MCF 10A (cell line): ENCODE results near the gene IL36B. TPM values are rescaled to one million over a fixed set of nuclear protein-coding genes. Genes with fewer than 3 reads are reported as not detected.

Experiments used
- BruUV-seq: library from RNA; stranded (reverse); fragments of 400-500 nt; replicated peaks from 2 replicates; lab custom pipeline; 2021; lab: Mats Ljungman, UMichigan
- CTCF ChIA-PET: fragments of 300-600 bp; sonication (Branson Sonifier 250); formaldehyde crosslinking; extraction: SDS; loops from one replicate; lab custom pipeline; 2021; ENCODE audit warnings: antibody characterized with exemption, inconsistent platforms; lab: Yijun Ruan, JAX
- POLR2A ChIA-PET: fragments of 300-600, 350-650 bp; sonication (Branson Sonifier 250); formaldehyde crosslinking; extraction: SDS; loops from one replicate; lab custom pipeline; 2020; ENCODE audit warnings: antibody characterized with exemption, inconsistent platforms; lab: Yijun Ruan, JAX
- DNase-seq: peaks from one replicate; pipeline ENCODE4 v3.0.0-alpha.2; 2018; ENCODE audit not compliant: unreplicated experiment
- H3K27ac Mint-ChIP-seq: one replicate; pipeline ENCODE4 v1.8.0; 2022; ENCODE audit warnings: mild to moderate bottlenecking, low read depth, mixed read lengths; ENCODE audit not compliant: unreplicated experiment
- H3K27me3 Mint-ChIP-seq: one replicate; pipeline ENCODE4 v1.8.0; 2022; ENCODE audit warnings: mixed read lengths; ENCODE audit not compliant: insufficient read depth, unreplicated experiment
- H3K36me3 Mint-ChIP-seq: one replicate; pipeline ENCODE4 v1.8.0; 2022; ENCODE audit warnings: mild to moderate bottlenecking, moderate library complexity, mixed read lengths; ENCODE audit not compliant: insufficient read depth, unreplicated experiment
- H3K4me1 Mint-ChIP-seq: one replicate; pipeline ENCODE4 v1.8.0; 2022; ENCODE audit warnings: mixed read lengths; ENCODE audit not compliant: insufficient read depth, unreplicated experiment
- H3K4me3 Mint-ChIP-seq: one replicate; pipeline ENCODE4 v1.8.0; 2022; ENCODE audit warnings: mild to moderate bottlenecking, moderate library complexity, mixed read lengths; ENCODE audit not compliant: unreplicated experiment
- H3K9me3 Mint-ChIP-seq: one replicate; pipeline ENCODE4 v1.8.0; 2022; ENCODE audit warnings: mixed read lengths; ENCODE audit not compliant: unreplicated experiment
- intact Hi-C: fragments of 100-400 bp; cut with micrococcal nuclease; formaldehyde crosslinking; loops from 2 replicates; pipeline ENCODE4 v1.14.1; 2022
- total RNA-seq: library from RNA; stranded (reverse); gene quantifications from 2 replicates; pipeline ENCODE4 v1.2.3, GENCODE V29; 2022
- TF ChIP-seq, protein P1 (sequence below): fragments of 200-600 bp; IDR thresholded peaks from one replicate; pipeline ENCODE4 v1.8.0; 2022; ENCODE audit warnings: antibody characterized with exemption, mild to moderate bottlenecking; ENCODE audit not compliant: unreplicated experiment

IL36B gene
- total RNA-seq, 1 experiment from 2014 or later: not detected

DNA sequence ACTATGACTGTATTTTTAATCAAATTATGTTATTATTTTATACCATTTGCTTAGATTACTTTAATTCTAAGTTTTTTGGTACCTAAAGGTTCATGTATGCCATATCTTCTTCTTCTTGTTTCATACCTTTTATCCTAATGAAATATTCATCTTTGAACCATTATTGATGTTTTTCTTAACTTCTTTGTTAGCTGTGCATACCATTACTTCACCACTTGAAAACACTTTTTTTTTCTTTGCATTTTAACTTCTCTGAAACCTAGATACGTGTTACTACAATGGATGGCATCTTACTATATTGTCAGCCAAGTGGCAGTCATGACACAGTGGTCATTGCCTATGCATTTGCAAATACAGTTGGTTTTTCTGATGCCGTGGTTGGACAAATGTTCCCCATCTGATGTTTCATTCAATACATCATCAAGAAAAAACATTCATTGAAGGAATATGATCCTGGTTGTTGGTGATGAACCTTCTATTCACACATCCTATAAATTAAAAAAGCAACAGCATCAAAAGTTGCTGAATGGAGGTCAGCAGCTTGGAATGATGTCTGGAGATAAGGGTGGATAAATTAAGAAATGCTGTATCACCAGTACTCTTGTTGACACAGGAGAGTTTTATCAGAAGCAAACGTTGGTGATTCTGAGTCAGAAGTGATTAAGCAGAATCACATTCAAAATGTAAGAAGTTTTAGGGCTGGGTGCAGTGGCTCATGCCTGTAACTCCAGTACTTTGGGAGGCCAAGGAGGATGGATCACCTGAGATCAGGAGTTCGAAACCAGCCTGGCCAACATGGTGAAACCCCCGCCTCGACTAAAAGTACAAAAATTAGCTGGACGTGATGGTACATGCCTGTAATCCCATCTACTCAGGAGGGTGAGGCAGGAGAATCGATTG lies 40.0 kb downstream of the IL36B start:
- no peak overlapping the region for H3K27ac Mint-ChIP-seq
- no peaks in the 10 kb centered on the region for H3K36me3 Mint-ChIP-seq
- no TSS peak for BruUV-seq
- peaks cover 7% of the 10 kb centered on the region for H3K9me3 Mint-ChIP-seq
- ChIA-PET POLR2A (no interaction called here), CTCF (interaction anchor here (0.6 to 0.9 kb wide), 2 partner anchors 53 to 192 kb away, joined by 3 read pairs; no protein-coding TSS in a partner anchor)
- intact Hi-C loops: no loop called here
- no peaks in the 10 kb centered on the region for H3K4me1 Mint-ChIP-seq
- DNase-seq: no peak
- TF ChIP-seq, protein P1, sequence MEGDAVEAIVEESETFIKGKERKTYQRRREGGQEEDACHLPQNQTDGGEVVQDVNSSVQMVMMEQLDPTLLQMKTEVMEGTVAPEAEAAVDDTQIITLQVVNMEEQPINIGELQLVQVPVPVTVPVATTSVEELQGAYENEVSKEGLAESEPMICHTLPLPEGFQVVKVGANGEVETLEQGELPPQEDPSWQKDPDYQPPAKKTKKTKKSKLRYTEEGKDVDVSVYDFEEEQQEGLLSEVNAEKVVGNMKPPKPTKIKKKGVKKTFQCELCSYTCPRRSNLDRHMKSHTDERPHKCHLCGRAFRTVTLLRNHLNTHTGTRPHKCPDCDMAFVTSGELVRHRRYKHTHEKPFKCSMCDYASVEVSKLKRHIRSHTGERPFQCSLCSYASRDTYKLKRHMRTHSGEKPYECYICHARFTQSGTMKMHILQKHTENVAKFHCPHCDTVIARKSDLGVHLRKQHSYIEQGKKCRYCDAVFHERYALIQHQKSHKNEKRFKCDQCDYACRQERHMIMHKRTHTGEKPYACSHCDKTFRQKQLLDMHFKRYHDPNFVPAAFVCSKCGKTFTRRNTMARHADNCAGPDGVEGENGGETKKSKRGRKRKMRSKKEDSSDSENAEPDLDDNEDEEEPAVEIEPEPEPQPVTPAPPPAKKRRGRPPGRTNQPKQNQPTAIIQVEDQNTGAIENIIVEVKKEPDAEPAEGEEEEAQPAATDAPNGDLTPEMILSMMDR: no peak
- peaks cover 13% of the 10 kb centered on the region for H3K27me3 Mint-ChIP-seq
- H3K4me3 Mint-ChIP-seq: no peak overlapping the region

DNA sequence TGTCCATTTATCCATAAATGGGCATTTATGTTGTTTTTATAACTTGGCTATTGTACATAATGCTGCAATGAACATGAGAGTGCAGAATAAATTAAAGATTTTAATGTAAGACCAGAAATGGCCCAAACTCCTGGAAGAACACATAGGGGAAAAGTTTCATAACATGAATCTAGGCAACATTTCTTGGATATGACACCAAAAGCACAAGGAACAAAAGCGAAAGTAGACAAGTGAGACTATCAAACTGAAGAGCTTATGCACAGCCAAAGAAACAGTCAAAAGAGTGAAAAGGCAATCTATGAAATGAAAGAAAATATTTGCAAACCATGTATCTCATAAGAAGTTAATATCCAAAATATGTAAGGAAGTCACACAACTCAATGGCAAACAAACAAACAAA lies 41.6 kb downstream of the IL36B start:
- intact Hi-C loops: no loop called here
- Mint-ChIP-seq H3K4me1 (no peaks in the 10 kb centered on the region), H3K36me3 (no peaks in the 10 kb centered on the region), H3K4me3 (no peak overlapping the region), H3K27me3 (no peaks in the 10 kb centered on the region), H3K27ac (no peak overlapping the region), H3K9me3 (no peaks in the 10 kb centered on the region)
- no peak for DNase-seq
- TF ChIP-seq, protein P1: no peak
- CTCF ChIA-PET: no interaction called here
- no TSS peak for BruUV-seq
- POLR2A ChIA-PET: no interaction called here

DNA sequence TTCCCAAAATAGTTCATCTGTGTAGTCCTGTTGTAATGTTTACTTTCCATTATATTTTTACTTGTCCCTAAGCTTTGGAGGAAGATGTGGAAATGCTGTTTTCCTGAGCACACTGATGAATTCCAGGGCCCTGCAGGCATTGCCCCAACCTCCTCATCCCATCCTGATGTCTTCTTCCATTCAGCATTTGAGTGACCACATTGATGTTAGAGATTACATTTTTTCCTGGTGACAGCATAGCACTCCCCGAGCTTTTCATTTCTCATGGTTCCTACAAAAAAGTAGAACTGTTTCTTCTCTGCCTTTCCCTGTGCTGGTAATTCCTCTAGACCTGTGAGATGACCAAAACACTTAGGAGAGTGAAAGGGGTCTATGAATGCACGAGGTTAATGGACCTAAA lies 42.6 kb downstream of the IL36B start:
- Mint-ChIP-seq H3K27ac (no peak overlapping the region), H3K9me3 (no peaks in the 10 kb centered on the region), H3K4me3 (no peak overlapping the region), H3K36me3 (no peaks in the 10 kb centered on the region), H3K27me3 (no peaks in the 10 kb centered on the region), H3K4me1 (no peaks in the 10 kb centered on the region)
- TF ChIP-seq, protein P1: no peak
- DNase-seq: no peak
- POLR2A ChIA-PET: no interaction called here
- intact Hi-C loops: no loop called here
- BruUV-seq: no TSS peak
- CTCF ChIA-PET: interaction anchor here (0.5 to 0.6 kb wide), 2 partner anchors 51 to 52 kb away, joined by 3 to 4 read pairs; no protein-coding TSS in a partner anchor

DNA sequence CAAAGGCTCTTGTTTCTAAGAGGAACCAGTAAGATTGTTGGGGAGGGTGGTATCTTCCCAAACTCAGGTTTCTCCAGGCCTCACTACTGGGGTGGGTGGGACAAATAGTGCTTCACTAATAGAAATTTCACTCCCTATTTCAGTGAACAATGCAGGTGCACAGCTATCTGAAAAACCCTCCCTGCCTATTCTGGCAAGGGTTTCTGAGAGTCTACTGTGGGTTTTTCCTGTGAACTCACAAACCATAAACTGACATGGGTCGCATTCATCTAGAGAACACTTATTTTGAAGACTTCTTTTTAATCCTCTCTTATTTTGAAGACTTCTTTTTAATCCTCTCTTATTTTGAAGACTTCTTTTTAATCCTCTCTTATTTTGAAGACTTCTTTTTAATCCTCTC lies 43.0 kb downstream of the IL36B start:
- TF ChIP-seq, protein P1: no peak
- H3K4me1 Mint-ChIP-seq: no peaks in the 10 kb centered on the region
- no peaks in the 10 kb centered on the region for H3K27me3 Mint-ChIP-seq
- H3K36me3 Mint-ChIP-seq: no peaks in the 10 kb centered on the region
- CTCF ChIA-PET: interaction anchor here (1.6 kb wide), 1 partner anchor 381 kb away, joined by 3 read pairs; no protein-coding TSS in a partner anchor
- H3K27ac Mint-ChIP-seq: no peak overlapping the region
- no peaks in the 10 kb centered on the region for H3K9me3 Mint-ChIP-seq
- H3K4me3 Mint-ChIP-seq: no peak overlapping the region
- intact Hi-C loops: no loop called here
- DNase-seq: no peak
- POLR2A ChIA-PET: no interaction called here
- BruUV-seq: no TSS peak
